GM23338 (cell line): ENCODE measurements around the gene YPEL2. TPM values are rescaled to one million over a fixed set of nuclear protein-coding genes. Genes with fewer than 3 reads are reported as not detected.

Experiments used
- CREB1 ChIP-seq: fragments of 250-450 bp; sonication (Bioruptor Pico); IDR thresholded peaks from 2 replicates; pipeline ENCODE4 v1.5.0; 2020; ENCODE audit warnings: low read depth, mild to moderate bottlenecking, moderate library complexity
- EZH2phosphoT487 ChIP-seq: fragments of 200-600 bp; sonication (generic); IDR thresholded peaks from one replicate; pipeline ENCODE4 v1.8.1; 2018; ENCODE audit warnings: antibody characterized with exemption; ENCODE audit not compliant: unreplicated experiment
- NANOG ChIP-seq: IDR thresholded peaks from 2 replicates; pipeline ENCODE4 v1.6.1; 2016; ENCODE audit warnings: antibody characterized with exemption, borderline replicate concordance
- POLR2AphosphoS5 ChIP-seq: IDR thresholded peaks from 2 replicates; pipeline ENCODE4 v1.6.1; 2016; ENCODE audit warnings: antibody characterized with exemption, low read depth
- ZNF114 ChIP-seq: fragments of 250-450 bp; sonication (Bioruptor Pico); IDR thresholded peaks from 2 replicates; pipeline ENCODE4 v1.5.0; 2020; ENCODE audit warnings: mild to moderate bottlenecking, moderate library complexity
- ZNF331 ChIP-seq: fragments of 250-450 bp; sonication (Bioruptor Pico); IDR thresholded peaks from 2 replicates; pipeline ENCODE4 v1.5.0; 2020; ENCODE audit warnings: low read depth, mild to moderate bottlenecking, moderate library complexity
- polyA plus RNA-seq: library from polyadenylated mRNA; unstranded; fragments of >200 nt; fragmentation: Nextera tagmentation; extraction: Ambion mirVana; gene quantifications from 2 replicates; pipeline ENCODE4 v1.2.1, GENCODE V29; 2016
- total RNA-seq: library from RNA; depleted of rRNA; stranded (reverse); fragments of >200 nt; shearing (Covaris generic); gene quantifications from 2 replicates; pipeline ENCODE4 v1.2.3, GENCODE V29; 2014
- TF ChIP-seq, protein P1 (sequence below): fragments of 250-450 bp; sonication (Bioruptor Pico); IDR thresholded peaks from 2 replicates; pipeline ENCODE4 v1.5.0; 2020; ENCODE audit warnings: mild to moderate bottlenecking, moderate library complexity
- TF ChIP-seq, protein P2 (sequence below): IDR thresholded peaks from 2 replicates; pipeline ENCODE4 v1.6.1; 2016; ENCODE audit warnings: antibody characterized with exemption

YPEL2 gene
- total and polyA plus RNA-seq, 2 experiments from 2014 or later, result 4.1 to 5.2 TPM

DNA sequence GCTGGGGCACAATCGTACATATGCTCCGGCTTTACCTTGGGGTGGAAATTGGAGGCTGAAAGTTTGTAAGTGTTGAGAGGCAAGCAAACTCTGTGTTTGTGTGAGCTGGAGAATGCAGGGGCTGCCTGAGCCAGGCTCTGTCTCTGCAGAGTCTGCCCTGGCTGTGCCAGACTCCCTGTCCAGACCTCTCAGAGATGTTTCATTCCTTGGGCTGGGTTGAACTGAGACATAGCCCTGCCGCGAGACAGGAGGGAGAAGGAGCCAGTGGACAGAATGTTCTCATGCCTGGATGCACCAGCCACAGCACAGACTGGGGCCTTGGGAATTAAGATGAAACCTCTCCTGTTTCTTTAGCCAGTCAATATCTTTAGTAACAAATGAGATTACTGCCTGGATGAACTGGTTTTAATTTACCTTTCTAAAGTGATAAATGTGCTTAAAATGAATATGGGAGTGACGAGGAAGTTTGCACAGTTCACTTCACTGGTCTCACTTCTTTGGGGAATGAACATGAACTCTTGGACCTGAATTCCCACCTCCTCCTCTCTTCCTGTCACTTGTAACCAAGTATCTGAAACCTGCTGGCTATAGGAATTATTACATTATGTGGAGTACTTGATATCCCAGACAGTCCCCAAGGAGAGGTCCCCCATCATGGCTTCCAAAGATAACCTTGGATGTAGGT lies 40.1 kb downstream of the YPEL2 start (continued):
- TF ChIP-seq, protein P1, sequence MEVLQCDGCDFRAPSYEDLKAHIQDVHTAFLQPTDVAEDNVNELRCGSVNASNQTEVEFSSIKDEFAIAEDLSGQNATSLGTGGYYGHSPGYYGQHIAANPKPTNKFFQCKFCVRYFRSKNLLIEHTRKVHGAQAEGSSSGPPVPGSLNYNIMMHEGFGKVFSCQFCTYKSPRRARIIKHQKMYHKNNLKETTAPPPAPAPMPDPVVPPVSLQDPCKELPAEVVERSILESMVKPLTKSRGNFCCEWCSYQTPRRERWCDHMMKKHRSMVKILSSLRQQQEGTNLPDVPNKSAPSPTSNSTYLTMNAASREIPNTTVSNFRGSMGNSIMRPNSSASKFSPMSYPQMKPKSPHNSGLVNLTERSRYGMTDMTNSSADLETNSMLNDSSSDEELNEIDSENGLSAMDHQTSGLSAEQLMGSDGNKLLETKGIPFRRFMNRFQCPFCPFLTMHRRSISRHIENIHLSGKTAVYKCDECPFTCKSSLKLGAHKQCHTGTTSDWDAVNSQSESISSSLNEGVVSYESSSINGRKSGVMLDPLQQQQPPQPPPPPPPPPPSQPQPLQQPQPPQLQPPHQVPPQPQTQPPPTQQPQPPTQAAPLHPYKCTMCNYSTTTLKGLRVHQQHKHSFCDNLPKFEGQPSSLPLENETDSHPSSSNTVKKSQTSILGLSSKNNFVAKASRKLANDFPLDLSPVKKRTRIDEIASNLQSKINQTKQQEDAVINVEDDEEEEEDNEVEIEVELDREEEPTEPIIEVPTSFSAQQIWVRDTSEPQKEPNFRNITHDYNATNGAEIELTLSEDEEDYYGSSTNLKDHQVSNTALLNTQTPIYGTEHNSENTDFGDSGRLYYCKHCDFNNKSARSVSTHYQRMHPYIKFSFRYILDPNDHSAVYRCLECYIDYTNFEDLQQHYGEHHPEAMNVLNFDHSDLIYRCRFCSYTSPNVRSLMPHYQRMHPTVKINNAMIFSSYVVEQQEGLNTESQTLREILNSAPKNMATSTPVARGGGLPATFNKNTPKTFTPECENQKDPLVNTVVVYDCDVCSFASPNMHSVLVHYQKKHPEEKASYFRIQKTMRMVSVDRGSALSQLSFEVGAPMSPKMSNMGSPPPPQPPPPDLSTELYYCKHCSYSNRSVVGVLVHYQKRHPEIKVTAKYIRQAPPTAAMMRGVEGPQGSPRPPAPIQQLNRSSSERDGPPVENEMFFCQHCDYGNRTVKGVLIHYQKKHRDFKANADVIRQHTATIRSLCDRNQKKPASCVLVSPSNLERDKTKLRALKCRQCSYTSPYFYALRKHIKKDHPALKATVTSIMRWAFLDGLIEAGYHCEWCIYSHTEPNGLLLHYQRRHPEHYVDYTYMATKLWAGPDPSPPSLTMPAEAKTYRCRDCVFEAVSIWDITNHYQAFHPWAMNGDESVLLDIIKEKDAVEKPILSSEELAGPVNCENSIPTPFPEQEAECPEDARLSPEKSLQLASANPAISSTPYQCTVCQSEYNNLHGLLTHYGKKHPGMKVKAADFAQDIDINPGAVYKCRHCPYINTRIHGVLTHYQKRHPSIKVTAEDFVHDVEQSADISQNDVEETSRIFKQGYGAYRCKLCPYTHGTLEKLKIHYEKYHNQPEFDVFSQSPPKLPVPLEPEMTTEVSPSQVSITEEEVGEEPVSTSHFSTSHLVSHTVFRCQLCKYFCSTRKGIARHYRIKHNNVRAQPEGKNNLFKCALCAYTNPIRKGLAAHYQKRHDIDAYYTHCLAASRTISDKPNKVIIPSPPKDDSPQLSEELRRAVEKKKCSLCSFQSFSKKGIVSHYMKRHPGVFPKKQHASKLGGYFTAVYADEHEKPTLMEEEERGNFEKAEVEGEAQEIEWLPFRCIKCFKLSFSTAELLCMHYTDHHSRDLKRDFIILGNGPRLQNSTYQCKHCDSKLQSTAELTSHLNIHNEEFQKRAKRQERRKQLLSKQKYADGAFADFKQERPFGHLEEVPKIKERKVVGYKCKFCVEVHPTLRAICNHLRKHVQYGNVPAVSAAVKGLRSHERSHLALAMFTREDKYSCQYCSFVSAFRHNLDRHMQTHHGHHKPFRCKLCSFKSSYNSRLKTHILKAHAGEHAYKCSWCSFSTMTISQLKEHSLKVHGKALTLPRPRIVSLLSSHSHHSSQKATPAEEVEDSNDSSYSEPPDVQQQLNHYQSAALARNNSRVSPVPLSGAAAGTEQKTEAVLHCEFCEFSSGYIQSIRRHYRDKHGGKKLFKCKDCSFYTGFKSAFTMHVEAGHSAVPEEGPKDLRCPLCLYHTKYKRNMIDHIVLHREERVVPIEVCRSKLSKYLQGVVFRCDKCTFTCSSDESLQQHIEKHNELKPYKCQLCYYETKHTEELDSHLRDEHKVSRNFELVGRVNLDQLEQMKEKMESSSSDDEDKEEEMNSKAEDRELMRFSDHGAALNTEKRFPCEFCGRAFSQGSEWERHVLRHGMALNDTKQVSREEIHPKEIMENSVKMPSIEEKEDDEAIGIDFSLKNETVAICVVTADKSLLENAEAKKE (CRISPR knock-in tag), result no peak
- no peak for TF ChIP-seq POLR2AphosphoS5
- TF ChIP-seq NANOG, result no peak
- no peak for TF ChIP-seq ZNF114 (CRISPR knock-in tag)
- no peak for TF ChIP-seq CREB1
- TF ChIP-seq, protein P2, sequence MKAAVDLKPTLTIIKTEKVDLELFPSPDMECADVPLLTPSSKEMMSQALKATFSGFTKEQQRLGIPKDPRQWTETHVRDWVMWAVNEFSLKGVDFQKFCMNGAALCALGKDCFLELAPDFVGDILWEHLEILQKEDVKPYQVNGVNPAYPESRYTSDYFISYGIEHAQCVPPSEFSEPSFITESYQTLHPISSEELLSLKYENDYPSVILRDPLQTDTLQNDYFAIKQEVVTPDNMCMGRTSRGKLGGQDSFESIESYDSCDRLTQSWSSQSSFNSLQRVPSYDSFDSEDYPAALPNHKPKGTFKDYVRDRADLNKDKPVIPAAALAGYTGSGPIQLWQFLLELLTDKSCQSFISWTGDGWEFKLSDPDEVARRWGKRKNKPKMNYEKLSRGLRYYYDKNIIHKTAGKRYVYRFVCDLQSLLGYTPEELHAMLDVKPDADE, result no peak
- no peak for TF ChIP-seq ZNF331 (CRISPR knock-in tag)
- TF ChIP-seq EZH2phosphoT487, result no peak
